HG03432 (cell line): ENCODE results near the gene HSPA4.
"Not testable (repeated sequence)": the region's sequence is repeated elsewhere in the genome, so short reads cannot be mapped to it uniquely, and the experiment has no call there.

Source experiments
- ATAC-seq: cut with Tn5 transposase; IDR thresholded peaks from one replicate; pipeline ENCODE4 v1.9.1; 2021; ENCODE audit warnings: mild to moderate bottlenecking, moderate library complexity; ENCODE audit not compliant: unreplicated experiment

The HSPA4 gene

DNA sequence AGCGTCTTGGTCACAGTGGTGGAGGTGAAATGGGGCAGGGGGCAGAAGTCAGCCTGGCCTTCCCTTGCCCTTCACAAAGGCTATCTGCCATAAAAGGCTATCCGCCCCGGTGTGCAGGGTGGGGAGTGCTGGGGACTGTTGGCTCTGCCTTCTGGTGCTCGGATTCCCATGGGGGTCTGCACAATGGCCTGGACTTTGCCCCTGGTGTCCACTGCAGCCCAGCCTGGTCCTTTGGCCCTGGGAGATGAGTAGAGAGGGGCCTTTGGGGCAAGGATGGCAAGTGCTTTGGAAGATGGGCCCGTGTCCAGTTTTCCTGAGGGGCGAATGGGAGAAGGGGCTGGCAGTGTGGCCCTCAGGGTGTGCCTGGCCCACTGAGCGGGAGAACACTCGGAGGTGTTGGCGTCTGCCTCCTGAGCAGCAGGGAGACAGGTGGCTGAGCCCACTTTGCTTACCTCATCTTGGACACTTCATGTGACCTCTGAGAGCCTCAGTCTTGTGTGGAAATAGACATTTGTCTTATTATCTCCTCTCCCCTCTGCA lies 69.9 kb downstream of the HSPA4 start:
- ATAC-seq: no peak

DNA sequence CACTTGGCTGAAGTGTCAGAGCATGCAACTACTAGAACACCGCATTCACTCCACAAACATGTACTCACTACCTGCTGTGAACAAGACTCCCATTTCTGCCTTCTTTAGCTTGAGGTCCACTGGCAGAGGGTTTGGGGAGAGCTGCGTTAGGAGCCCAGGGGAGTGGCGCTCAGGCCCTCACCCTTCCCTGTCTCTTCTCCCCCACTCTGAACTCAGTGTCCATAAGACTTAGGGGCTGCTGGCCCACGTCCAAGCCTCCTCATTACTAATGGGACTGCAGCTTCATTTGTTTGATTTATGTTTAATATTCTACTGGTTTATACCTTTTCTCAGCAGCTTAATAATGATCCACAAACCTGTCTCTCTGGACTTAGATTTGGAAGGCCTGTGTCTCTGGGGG lies 70.9 kb downstream of the HSPA4 start:
- no peak for ATAC-seq

DNA sequence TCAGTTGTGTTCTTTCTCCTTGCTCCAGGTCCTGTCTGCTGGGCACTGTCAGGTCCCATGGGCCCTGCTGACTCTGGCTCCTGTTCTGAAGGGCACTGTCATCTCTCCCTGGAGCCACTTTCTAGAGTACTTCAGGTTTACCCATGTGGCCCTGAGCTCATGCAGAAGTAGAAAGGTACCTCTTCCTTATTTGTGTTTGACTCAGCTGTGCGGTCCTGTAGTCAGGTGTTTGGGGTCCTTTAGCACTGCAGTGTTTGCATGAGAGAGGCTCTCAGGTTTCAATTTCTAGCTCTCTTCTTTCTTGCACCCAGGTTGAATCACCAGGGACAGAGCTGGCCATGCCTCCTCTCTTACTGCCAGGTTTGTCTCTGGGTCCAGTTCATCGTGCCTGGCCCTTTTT lies 71.5 kb downstream of the HSPA4 start:
- ATAC-seq: no peak

DNA sequence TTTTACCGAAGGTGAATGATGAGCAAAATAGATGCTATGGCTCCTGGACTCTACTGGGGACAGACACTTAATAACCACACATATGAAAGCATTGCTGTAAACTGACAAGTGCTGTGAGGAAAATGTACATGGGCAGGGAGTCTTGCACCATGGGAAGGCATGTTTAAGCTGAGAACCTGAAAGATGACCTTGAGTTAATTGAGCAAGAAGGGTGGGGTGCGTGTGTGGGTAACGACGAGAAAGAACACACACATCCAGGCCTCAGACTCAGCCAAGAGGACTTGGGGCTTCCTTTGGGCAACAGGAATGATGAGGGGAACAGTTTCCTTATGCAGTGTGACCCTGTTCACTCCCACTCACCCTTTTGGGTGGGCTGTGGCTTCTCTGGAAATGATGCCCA lies 73.1 kb downstream of the HSPA4 start:
- no peak for ATAC-seq

DNA sequence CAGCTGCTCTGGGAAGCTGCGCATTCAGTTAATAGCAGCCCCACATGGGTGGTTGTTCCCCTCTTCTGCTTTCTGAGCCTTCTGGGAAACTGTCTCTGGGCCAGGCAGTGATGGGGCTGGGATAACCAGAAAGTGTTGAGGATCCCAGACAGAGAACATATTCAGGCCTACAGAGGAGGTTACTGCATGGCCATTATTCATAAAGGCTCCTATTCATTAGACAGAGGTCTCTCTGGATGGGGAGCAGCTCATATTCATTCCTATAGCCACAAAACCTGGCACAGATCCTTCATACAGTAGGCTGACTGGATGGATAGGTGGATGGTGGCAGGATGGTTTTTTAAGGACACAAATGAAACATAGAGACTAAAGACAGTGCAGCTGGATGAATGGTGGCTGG lies 76.3 kb downstream of the HSPA4 start:
- no peak for ATAC-seq

DNA sequence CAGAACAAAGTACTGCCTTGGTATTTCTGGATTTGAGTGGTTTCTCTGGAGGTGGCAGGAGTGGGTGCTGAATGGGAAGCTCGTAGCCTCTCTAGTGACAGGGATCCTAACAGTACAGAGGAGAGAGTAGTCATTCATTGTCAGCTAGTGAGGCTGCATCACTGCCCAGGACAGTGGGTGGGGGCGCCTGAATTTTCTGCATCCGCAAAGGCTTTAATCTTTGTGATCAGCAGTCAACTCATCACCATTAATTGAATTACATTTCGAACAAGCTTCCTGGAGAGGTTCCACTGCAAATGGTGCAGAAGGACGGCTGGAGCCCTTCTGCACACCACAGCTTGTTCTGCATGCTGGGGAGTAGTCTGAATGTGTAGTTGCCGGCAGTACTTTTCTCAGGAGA lies 77.5 kb downstream of the HSPA4 start:
- ATAC-seq: no peak

DNA sequence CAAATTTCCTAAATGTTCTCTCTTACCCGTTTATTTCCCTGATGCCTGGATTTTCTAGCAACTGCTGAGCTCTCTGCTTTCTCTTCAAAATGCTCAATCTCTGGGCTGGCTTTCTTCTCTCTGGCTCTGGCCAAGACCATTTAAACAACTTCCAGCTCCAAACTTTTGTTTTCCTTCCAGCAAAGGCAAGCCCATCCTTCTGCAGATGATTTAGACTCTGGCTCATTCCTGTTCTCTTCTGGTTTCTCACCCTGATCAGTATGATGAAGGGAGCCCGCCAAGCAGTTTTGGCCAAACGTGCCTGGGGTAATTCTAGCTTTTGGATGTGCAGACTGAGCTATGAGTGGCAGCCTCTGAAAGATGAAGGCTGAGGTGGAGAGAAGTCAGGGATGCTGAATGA lies 78.1 kb downstream of the HSPA4 start:
- no peak for ATAC-seq

DNA sequence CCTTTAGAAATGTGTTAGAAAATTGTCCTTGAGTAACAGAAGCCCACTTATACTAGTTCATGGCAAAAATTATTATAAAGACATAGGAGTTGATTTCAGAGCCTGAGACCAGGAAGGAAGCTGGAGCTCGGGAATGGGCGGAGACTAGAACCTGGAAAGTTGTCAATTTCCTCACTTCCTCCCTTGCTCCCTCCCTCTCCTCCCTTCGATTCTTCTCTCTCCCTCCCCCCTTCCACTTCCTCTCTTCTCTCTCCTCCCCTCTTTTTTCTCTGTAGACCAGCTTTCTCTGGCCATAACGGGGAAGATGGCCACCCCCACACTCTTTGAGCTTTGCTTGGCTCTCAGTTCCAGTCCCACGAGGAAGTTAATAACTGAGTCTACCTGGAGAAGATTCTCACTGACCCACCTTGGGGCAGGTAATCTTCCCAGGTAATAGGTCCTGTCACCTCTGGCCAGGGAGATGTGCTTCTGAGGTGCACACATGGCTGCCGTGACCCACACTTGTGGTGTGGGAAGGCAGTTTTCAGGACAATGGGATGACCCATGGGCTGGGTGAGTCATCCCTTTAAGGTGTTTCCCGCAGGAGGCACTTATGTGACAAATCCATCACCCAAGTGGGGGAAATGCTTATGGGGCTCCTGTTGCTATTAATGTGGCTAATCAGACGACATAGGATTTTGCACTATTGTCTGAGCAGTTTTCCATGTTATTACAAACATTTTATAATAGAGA lies 78.7 kb downstream of the HSPA4 start:
- ATAC-seq: no peak

DNA sequence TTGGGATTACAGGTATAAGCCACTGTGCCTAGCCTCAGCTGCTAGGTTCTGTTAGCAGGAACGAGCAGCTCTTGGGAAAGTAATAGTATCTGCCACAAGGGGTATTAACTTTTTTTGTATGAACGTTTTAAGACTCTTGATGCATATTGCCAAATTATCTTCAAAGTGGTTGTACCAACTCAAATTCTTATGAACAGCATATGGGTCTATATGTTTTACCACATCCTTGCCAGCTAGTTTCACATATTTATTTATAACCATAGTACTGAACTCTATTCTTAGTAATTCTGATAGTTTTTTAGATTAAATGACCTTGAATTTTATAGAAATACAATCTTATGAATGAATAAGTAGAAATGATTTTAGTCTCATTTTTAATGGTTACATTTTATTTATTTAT lies 80.9 kb downstream of the HSPA4 start:
- ATAC-seq: no peak

DNA sequence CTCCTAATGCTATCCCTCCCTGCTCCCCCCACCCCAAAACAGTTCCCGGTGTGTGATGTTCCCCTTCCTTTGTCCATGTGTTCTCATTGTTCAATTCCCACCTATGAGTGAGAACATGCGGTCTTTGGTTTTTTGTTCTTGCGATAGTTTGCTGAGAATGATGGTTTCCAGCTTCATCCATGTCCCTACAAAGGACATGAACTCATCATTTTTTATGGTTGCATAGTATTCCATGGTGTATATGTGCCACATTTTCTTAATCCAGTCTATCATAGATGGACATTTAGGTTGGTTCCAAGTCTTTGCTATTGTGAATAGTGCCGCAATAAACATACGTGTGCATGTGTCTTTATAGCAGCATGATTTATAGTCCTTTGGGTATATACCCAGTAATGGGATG lies 81.4 kb downstream of the HSPA4 start:
- ATAC-seq: not testable (repeated sequence)

DNA sequence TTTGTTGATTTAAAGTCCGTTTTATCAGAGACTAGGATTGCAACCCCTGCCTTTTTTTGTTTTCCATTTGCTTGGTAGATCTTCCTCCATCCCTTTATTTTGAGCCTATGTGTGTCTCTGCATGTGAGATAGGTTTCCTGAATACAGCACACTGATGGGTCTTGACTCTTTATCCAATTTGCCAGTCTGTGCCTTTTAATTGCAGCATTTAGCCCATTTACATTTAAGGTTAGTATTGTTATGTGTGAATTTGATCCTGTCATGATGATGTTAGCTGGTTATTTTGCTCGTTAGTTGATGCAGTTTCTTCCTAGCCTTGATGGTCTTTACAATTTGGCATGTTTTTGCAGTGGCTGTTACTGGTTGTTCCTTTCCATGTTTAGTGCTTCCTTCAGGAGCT lies 85.1 kb downstream of the HSPA4 start:
- not testable (repeated sequence) for ATAC-seq

DNA sequence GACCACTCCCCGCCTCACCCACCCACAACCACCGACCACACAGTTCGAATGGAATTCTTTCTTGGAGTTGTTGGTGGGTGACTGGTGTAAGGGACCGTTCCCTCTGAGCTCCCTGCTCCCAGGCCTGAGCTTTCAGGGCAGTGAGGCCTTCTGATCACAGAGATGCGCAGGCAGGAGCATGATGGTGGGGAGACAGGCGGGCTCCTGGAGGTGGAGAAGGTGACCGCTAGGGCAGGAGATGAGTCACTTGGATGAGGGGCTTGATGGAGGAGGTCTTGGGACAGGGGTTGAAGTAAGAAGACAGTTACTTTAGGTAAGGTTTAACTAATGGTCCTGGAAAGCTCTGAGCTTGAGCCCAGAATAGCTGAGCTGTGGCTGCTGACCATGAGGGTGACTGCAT lies 88.5 kb downstream of the HSPA4 start:
- ATAC-seq: no peak

DNA sequence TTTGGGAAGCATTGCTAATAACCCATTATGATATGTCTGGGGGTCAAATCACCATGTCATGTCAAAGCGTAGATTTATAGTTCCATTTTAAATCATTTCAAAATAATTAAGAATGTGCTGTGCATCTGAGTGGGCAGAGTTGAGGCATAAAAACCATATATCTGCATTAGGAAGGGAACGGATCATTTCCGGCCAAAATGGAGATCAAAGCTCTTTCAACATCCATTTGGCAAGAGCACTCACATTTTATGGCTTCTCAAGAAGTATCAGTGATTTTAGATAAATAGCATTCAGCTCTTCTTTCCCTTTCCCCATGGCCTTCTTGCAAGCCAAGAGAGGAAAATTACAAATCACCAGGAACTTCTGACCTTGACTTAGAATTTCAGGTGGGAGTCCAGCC lies 89.9 kb downstream of the HSPA4 start:
- ATAC-seq: no peak

DNA sequence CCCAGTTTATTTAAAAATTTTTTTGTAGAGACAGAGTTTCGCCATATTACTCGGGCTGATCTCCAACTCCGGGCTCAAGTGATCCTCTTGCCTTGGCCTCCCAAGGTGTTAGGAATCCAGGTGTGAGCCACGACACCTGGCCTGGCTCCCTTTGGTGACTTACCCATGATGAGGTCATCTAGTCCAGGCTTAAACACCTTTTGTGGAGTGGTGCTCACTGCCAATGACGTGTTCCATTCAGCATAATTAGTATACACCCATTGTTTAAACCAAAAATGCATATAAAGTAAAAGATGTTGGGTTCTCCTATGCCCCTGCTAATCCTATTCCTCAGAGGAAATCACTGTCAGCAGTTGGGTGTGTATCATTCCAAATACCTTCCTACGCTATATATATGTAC lies 91.0 kb downstream of the HSPA4 start:
- ATAC-seq: no peak

DNA sequence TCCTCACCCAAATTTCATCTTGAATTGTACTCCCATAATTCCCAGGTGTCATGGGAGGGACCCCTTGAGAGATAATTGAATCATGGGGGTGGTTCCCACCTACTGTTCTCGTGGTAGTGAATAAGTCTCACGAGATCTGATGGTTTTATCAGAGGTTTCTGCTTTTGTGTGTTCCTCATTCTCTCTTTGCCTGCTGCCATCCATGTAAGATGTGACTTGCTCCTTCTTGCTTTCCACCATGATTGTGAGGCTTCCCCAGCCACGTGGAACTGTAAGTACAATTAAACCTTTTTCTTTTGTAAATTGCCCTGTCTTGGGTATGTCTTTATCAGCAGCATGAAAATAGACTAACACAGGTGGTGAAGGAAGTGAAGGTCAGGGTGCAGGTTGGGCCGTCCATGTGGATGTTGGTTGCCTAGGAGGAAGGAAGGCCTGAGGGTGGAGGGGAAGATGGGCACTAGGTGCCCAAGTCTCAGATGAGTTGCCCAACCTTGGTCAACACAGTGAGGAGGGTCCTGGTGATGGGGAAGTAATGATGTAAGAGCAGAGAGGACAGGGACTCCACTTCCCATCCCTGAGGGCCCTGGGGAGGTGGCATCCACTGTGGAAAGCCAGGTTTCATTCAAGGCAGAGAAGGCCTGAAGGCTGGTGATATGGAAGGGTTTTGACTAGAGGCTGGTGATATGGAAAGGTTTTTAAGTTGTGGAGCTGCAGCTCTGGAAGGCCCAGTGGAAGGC lies 92.6 kb downstream of the HSPA4 start:
- no peak for ATAC-seq

DNA sequence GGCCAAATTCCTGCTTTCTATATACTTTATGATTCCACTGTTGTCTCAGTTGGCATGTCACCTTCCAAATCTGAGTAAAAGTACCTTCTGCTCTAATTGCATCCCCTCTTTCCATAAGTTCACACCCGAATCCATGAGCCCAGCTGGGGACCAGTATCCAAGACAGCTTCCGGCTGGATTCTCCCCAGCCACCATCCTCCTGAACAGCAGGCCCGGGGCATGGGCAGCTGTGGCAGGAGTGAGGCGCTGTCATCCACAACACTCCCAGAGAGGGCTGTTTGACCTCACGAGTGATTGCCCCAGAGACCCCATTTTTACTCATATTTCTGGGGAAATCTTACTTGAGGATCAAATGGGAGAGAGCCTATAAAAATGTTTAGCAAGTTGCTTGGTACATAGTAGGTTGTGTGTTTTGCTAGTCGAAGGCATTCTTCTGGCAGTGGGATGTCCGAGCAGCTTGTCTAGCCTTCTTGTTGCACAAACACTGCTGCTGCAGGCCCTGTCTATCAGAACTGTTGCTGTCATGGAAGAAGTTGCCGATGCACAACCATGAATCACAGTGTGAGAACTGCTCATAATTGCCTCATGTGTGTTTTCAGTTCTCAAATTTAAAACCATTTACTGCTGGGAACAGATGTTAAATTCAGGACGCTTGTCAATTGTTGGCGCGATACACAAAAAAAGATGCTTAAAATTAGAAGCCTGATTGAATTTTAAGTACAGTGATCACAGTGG lies 93.8 kb downstream of the HSPA4 start:
- no peak for ATAC-seq

DNA sequence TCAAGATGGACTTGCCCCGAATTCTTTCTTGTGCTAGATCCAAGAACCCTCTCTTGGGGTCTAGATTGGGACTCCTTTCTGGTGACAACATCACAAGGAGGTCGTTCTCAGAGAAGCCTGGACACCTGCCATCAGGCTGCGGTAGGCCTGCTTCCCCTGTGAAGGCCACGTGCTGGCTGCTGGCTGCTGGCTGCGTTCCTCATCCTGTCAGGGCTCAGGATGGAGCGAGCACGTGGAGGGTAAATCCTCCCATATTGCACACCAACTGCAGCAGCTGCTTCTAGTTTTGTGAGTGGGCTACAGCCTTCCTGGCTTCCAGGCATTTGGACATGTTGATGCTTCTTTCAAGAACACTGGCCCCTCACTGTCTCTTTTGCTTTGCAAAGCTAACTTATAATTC lies 95.6 kb downstream of the HSPA4 start:
- no peak for ATAC-seq

DNA sequence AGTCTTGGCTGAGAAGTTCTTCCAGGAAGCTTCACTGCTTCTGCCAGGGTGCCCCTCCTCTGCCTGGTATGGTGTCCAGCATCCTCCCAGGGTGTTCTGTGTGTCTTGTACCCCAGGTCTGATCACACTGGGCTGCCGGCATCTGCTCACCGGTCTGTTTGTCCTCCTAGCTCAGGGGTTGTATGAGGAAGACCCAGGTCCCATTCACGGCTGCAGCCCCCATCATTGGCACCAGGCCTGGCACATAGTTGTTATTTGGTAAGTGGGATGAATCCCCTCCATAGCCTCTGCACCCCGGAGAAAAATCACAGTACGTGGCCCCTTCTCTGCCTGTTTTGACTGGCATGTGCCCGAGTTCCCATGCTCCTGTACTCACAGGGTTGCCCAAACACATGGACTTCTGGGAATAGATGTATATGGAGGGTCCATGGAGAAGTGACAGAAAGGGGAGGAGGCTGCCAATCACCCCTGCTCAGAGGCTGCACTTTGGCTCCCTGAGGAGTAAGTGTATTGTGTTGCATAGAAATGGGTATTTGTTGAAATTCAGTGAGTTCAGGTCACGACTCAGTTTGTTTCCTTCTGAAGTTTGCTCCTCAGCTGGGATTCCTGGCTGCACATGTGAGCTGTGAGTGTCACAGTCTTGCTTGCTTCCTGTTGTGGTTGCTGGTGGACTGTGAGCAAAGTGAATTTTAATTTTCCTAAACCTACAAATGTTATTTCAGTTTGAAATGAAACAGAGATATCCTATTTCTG lies 96.2 kb downstream of the HSPA4 start:
- ATAC-seq: no peak

DNA sequence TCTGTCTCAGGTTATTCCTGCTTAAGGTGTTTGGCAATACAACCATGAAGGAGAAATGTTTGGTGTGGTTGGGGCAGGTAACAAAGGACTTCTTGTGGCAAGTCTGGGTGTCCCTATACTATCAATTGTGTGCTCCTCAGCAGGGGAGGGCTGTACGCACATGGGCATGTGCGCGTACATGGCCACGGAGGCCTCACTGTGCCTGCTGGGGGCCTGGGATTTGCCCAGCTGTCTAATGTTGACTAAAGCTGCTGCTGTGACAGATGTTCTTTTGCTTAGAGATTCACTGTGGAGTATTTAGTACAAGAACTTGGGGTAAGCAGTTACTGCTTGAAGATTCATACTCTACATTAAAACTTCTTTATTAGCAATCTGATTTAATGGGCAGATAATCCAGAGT lies 97.5 kb downstream of the HSPA4 start:
- no peak for ATAC-seq

DNA sequence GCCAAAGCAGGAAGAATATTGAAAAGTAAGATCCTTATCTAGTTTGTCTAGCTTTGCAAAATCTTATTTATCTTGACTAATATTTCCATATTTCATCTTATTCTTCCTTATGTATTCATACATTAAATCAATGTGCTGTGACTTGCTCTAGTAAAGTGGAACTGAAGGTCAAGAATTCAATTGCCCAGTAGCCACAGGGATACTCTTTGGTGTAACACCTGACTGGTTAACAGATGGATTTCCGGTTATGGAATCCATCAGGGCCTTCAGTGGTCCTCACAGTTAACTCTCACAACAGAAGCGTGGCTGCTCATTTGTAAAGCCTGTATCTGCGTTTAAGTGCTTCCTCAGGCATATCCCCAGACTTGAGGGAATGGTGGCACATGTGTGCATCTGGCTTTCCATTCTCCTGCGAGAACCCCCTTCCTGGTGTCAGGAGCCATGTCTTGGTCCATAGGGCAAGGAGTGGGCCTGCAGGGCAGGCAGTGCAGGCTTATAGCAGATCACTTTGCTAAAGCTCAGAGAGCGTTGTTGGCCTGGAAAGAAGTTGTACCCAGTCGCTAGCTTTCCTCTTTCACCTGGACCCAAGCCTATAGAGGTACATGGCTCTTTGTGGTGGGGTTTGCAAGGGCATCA lies 99.2 kb downstream of the HSPA4 start:
- ATAC-seq: no peak
